ENCODE results near the gene C22orf39. TPM values are rescaled to one million over a fixed set of nuclear protein-coding genes. Genes with fewer than 3 reads are reported as not detected.

C22orf39 gene
- total RNA-seq, 1 donor from 2014 or later = 26.6 TPM

GRCh38 chr22:19494676-19495173 lies 47.2 kb upstream of the C22orf39 start:
- no peak for DNase-seq (ENCODE audit: low spot score)
- TF ChIP-seq, protein P1, sequence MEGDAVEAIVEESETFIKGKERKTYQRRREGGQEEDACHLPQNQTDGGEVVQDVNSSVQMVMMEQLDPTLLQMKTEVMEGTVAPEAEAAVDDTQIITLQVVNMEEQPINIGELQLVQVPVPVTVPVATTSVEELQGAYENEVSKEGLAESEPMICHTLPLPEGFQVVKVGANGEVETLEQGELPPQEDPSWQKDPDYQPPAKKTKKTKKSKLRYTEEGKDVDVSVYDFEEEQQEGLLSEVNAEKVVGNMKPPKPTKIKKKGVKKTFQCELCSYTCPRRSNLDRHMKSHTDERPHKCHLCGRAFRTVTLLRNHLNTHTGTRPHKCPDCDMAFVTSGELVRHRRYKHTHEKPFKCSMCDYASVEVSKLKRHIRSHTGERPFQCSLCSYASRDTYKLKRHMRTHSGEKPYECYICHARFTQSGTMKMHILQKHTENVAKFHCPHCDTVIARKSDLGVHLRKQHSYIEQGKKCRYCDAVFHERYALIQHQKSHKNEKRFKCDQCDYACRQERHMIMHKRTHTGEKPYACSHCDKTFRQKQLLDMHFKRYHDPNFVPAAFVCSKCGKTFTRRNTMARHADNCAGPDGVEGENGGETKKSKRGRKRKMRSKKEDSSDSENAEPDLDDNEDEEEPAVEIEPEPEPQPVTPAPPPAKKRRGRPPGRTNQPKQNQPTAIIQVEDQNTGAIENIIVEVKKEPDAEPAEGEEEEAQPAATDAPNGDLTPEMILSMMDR (IDR thresholded peaks at IDR 0.05; ENCODE audit: unreplicated experiment) = no peak
- no peaks in the 10 kb centered on the region for H3K36me3 Mint-ChIP-seq (ENCODE audit: low read depth, unreplicated experiment)
- H3K4me1 Mint-ChIP-seq (ENCODE audit: unreplicated experiment) = no peaks in the 10 kb centered on the region
- no peak overlapping the region for H3K27ac Mint-ChIP-seq (ENCODE audit: unreplicated experiment)
- no peaks in the 10 kb centered on the region for H3K9me3 Mint-ChIP-seq (ENCODE audit: unreplicated experiment)
- no peak overlapping the region for H3K4me3 Mint-ChIP-seq (ENCODE audit: unreplicated experiment)
- peaks cover 2% of the 10 kb centered on the region for H3K27me3 Mint-ChIP-seq (ENCODE audit: unreplicated experiment)

DNA sequence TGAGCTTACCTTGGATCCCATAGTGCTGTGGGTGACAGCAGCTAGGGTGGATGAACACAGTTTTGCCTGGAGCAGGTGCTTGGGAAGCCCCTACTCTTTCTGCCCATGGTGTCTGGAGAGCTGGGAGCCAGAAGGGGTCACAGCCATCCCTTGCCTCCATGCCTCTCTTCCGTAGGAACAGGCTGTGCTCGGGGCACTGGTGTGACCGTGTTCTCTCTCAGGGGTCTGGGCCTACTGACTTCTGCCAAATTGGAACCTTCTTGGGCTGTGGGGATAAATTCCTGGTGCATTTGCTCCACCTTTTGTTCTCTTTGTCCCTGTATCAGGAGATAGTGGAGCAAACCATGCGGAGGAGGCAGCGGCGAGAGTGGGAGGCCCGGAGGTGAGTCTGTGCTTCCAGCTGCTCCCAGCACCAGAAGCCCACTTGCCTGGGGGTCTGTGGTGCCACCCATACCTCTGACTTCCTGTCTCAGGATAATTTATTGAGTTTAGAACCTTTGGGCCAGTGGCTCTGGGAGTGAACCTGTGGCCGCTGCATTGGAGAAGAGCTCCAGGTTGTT lies 46.6 kb upstream of the C22orf39 start:
- H3K27me3 Mint-ChIP-seq (ENCODE audit: unreplicated experiment) = no peaks in the 10 kb centered on the region
- no peaks in the 10 kb centered on the region for H3K9me3 Mint-ChIP-seq (ENCODE audit: unreplicated experiment)
- no peaks in the 10 kb centered on the region for H3K4me1 Mint-ChIP-seq (ENCODE audit: unreplicated experiment)
- no peak overlapping the region for H3K27ac Mint-ChIP-seq (ENCODE audit: unreplicated experiment)
- no peaks in the 10 kb centered on the region for H3K36me3 Mint-ChIP-seq (ENCODE audit: low read depth, unreplicated experiment)
- no peak overlapping the region for H3K4me3 Mint-ChIP-seq (ENCODE audit: unreplicated experiment)
- TF ChIP-seq, protein P1 (IDR thresholded peaks at IDR 0.05; ENCODE audit: unreplicated experiment) = no peak
- DNase-seq (ENCODE audit: low spot score) = no peak

GRCh38 chr22:19492504-19493174 lies 45.1 kb upstream of the C22orf39 start:
- Mint-ChIP-seq H3K27me3 (ENCODE audit: unreplicated experiment) (no peaks in the 10 kb centered on the region), H3K4me1 (ENCODE audit: unreplicated experiment) (no peaks in the 10 kb centered on the region), H3K36me3 (ENCODE audit: low read depth, unreplicated experiment) (no peaks in the 10 kb centered on the region), H3K4me3 (ENCODE audit: unreplicated experiment) (no peak overlapping the region), H3K9me3 (ENCODE audit: unreplicated experiment) (no peaks in the 10 kb centered on the region), H3K27ac (ENCODE audit: unreplicated experiment) (no peak overlapping the region)
- TF ChIP-seq, protein P1 (IDR thresholded peaks at IDR 0.05; ENCODE audit: unreplicated experiment) = no peak
- no peak for DNase-seq (ENCODE audit: low spot score)

- Mint-ChIP-seq H3K4me1 (ENCODE audit: unreplicated experiment) (no peaks in the 10 kb centered on the region), H3K4me3 (ENCODE audit: unreplicated experiment) (no peak overlapping the region), H3K27me3 (ENCODE audit: unreplicated experiment) (no peaks in the 10 kb centered on the region), H3K27ac (ENCODE audit: unreplicated experiment) (no peak overlapping the region), H3K36me3 (ENCODE audit: low read depth, unreplicated experiment) (no peaks in the 10 kb centered on the region), H3K9me3 (ENCODE audit: unreplicated experiment) (no peaks in the 10 kb centered on the region)
- TF ChIP-seq, protein P1 (IDR thresholded peaks at IDR 0.05; ENCODE audit: unreplicated experiment) = no peak
- no peak for DNase-seq (ENCODE audit: low spot score)
Observed at GRCh38 chr22:19490628-19491230, 43.2 kb upstream of the C22orf39 start.

Measured in endothelial cell (in vitro differentiated cells).